ENCODE data around the gene MYOM3. TPM values are rescaled to one million over a fixed set of nuclear protein-coding genes. Genes with fewer than 3 reads are reported as not detected.

The MYOM3 gene
- total and polyA plus RNA-seq, 9 donors = 255 to 555 (median 371) TPM

GRCh38 chr1:24075946-24076345, 36.0 kb downstream of the MYOM3 start:
- no peaks in the 10 kb centered on the region for H3K9me3 ChIP-seq (replicated peaks; ENCODE audit: control insufficient read depth, low read depth, low read length)
- H3K27ac ChIP-seq (ENCODE audit: low read length) = no peak overlapping the region
- no peaks in the 10 kb centered on the region for H3K27me3 ChIP-seq (ENCODE audit: control insufficient read depth, insufficient read depth, low read length)
- peaks cover 10% of the 10 kb centered on the region for H3K4me1 ChIP-seq (ENCODE audit: control insufficient read depth, insufficient read depth, low read length)
- no peak for DNase-seq
- no peak overlapping the region for H3K4me3 ChIP-seq (ENCODE audit: low read length)
- 89% methylated on average over 7 of the region's 8 CpGs for WGBS (ENCODE audit: insufficient coverage)
- H3K36me3 ChIP-seq (ENCODE audit: control insufficient read depth, insufficient read depth, low read length) = peaks cover 55% of the 10 kb centered on the region

GRCh38 chr1:24075590-24075854, 36.4 kb downstream of the MYOM3 start:
- H3K27ac ChIP-seq (ENCODE audit: low read length) = no peak overlapping the region
- H3K4me1 ChIP-seq (ENCODE audit: control insufficient read depth, insufficient read depth, low read length) = peaks cover 13% of the 10 kb centered on the region
- no peak for DNase-seq
- H3K27me3 ChIP-seq (ENCODE audit: control insufficient read depth, insufficient read depth, low read length) = no peaks in the 10 kb centered on the region
- no peak overlapping the region for H3K4me3 ChIP-seq (ENCODE audit: low read length)
- H3K36me3 ChIP-seq (ENCODE audit: control insufficient read depth, insufficient read depth, low read length) = peaks cover 51% of the 10 kb centered on the region
- no peaks in the 10 kb centered on the region for H3K9me3 ChIP-seq (replicated peaks; ENCODE audit: control insufficient read depth, low read depth, low read length)
- WGBS (ENCODE audit: insufficient coverage) = 67% methylated on average over 3 of the region's 4 CpGs

- no peak overlapping the region for H3K4me3 ChIP-seq (ENCODE audit: low read length)
- H3K36me3 ChIP-seq (ENCODE audit: control insufficient read depth, insufficient read depth, low read length) = peaks cover 46% of the 10 kb centered on the region
- no peaks in the 10 kb centered on the region for H3K27me3 ChIP-seq (ENCODE audit: control insufficient read depth, insufficient read depth, low read length)
- H3K9me3 ChIP-seq (replicated peaks; ENCODE audit: control insufficient read depth, low read depth, low read length) = no peaks in the 10 kb centered on the region
- no peak for DNase-seq
- 69% methylated on average over 10 of the region's 15 CpGs for WGBS (ENCODE audit: insufficient coverage)
- no peak overlapping the region for H3K27ac ChIP-seq (ENCODE audit: low read length)
- H3K4me1 ChIP-seq (ENCODE audit: control insufficient read depth, insufficient read depth, low read length) = peaks cover 13% of the 10 kb centered on the region
These were observed 36.9 kb downstream of the MYOM3 start for GRCh38 chr1:24074817-24075589.

GRCh38 chr1:24074196-24074595, 37.7 kb downstream of the MYOM3 start:
- Histone ChIP-seq H3K4me3 (ENCODE audit: low read length) (no peak overlapping the region), H3K4me1 (ENCODE audit: control insufficient read depth, insufficient read depth, low read length) (peaks cover 13% of the 10 kb centered on the region), H3K27ac (ENCODE audit: low read length) (no peak overlapping the region), H3K27me3 (ENCODE audit: control insufficient read depth, insufficient read depth, low read length) (no peaks in the 10 kb centered on the region), H3K9me3 (replicated peaks; ENCODE audit: control insufficient read depth, low read depth, low read length) (no peaks in the 10 kb centered on the region), H3K36me3 (ENCODE audit: control insufficient read depth, insufficient read depth, low read length) (peaks cover 40% of the 10 kb centered on the region)
- WGBS (ENCODE audit: insufficient coverage) = 95% methylated on average over 3 of the region's 5 CpGs
- DNase-seq = no peak

- Histone ChIP-seq H3K9me3 (replicated peaks; ENCODE audit: control insufficient read depth, low read depth, low read length) (no peaks in the 10 kb centered on the region), H3K27ac (ENCODE audit: low read length) (no peak overlapping the region), H3K36me3 (ENCODE audit: control insufficient read depth, insufficient read depth, low read length) (peaks cover 37% of the 10 kb centered on the region), H3K4me1 (ENCODE audit: control insufficient read depth, insufficient read depth, low read length) (peaks cover 24% of the 10 kb centered on the region), H3K4me3 (ENCODE audit: low read length) (no peak overlapping the region), H3K27me3 (ENCODE audit: control insufficient read depth, insufficient read depth, low read length) (no peaks in the 10 kb centered on the region)
- DNase-seq = no peak
- WGBS (ENCODE audit: insufficient coverage) = 86% methylated on average over 5 of the region's 7 CpGs
These were observed 40.0 kb downstream of the MYOM3 start for GRCh38 chr1:24071941-24072340.

GRCh38 chr1:24070821-24071393, 41.0 kb downstream of the MYOM3 start:
- H3K9me3 ChIP-seq (replicated peaks; ENCODE audit: control insufficient read depth, low read depth, low read length) = no peaks in the 10 kb centered on the region
- H3K27me3 ChIP-seq (ENCODE audit: control insufficient read depth, insufficient read depth, low read length) = no peaks in the 10 kb centered on the region
- peaks cover 42% of the 10 kb centered on the region for H3K36me3 ChIP-seq (ENCODE audit: control insufficient read depth, insufficient read depth, low read length)
- H3K4me3 ChIP-seq (ENCODE audit: low read length) = no peak overlapping the region
- DNase-seq = peak; percentile 80
- peaks cover 24% of the 10 kb centered on the region for H3K4me1 ChIP-seq (ENCODE audit: control insufficient read depth, insufficient read depth, low read length)
- WGBS (ENCODE audit: insufficient coverage) = 3% methylated on average over 7 of the region's 15 CpGs
- no peak overlapping the region for H3K27ac ChIP-seq (ENCODE audit: low read length)

GRCh38 chr1:24069817-24070216, 42.1 kb downstream of the MYOM3 start:
- H3K36me3 ChIP-seq (ENCODE audit: control insufficient read depth, insufficient read depth, low read length) = peaks cover 49% of the 10 kb centered on the region
- no CpG with 5 or more reads among the region's 7 CpGs for WGBS (ENCODE audit: insufficient coverage)
- no peak overlapping the region for H3K4me3 ChIP-seq (ENCODE audit: low read length)
- no peaks in the 10 kb centered on the region for H3K9me3 ChIP-seq (replicated peaks; ENCODE audit: control insufficient read depth, low read depth, low read length)
- no peaks in the 10 kb centered on the region for H3K27me3 ChIP-seq (ENCODE audit: control insufficient read depth, insufficient read depth, low read length)
- no peak for DNase-seq
- no peak overlapping the region for H3K27ac ChIP-seq (ENCODE audit: low read length)
- H3K4me1 ChIP-seq (ENCODE audit: control insufficient read depth, insufficient read depth, low read length) = peaks cover 26% of the 10 kb centered on the region

GRCh38 chr1:24067978-24068377, 44.0 kb downstream of the MYOM3 start:
- DNase-seq = no peak

GRCh38 chr1:24065304-24065703, 46.6 kb downstream of the MYOM3 start:
- Histone ChIP-seq H3K9me3 (replicated peaks; ENCODE audit: control insufficient read depth, low read depth, low read length) (peaks cover 7% of the 10 kb centered on the region), H3K27ac (ENCODE audit: low read length) (no peak overlapping the region), H3K27me3 (ENCODE audit: control insufficient read depth, insufficient read depth, low read length) (no peaks in the 10 kb centered on the region), H3K4me3 (ENCODE audit: low read length) (no peak overlapping the region), H3K4me1 (ENCODE audit: control insufficient read depth, insufficient read depth, low read length) (peaks cover 13% of the 10 kb centered on the region), H3K36me3 (ENCODE audit: control insufficient read depth, insufficient read depth, low read length) (peaks cover 68% of the 10 kb centered on the region)
- no peak for DNase-seq
- WGBS (ENCODE audit: insufficient coverage) = 40% methylated on average over 1 of the region's 7 CpGs

More at GRCh38 chr1:24067978-24068377, 44.0 kb downstream of the MYOM3 start:
- Histone ChIP-seq H3K36me3 (ENCODE audit: control insufficient read depth, insufficient read depth, low read length) (peaks cover 53% of the 10 kb centered on the region), H3K4me3 (ENCODE audit: low read length) (no peak overlapping the region), H3K4me1 (ENCODE audit: control insufficient read depth, insufficient read depth, low read length) (peaks cover 26% of the 10 kb centered on the region), H3K9me3 (replicated peaks; ENCODE audit: control insufficient read depth, low read depth, low read length) (no peaks in the 10 kb centered on the region), H3K27me3 (ENCODE audit: control insufficient read depth, insufficient read depth, low read length) (no peaks in the 10 kb centered on the region), H3K27ac (ENCODE audit: low read length) (peak overlapping the region; percentile 55)
- 60% methylated on average over 10 of the region's 12 CpGs for WGBS (ENCODE audit: insufficient coverage)

GRCh38 chr1:24062221-24062620, 49.7 kb downstream of the MYOM3 start:
- no peak for DNase-seq
- Histone ChIP-seq H3K9me3 (replicated peaks; ENCODE audit: control insufficient read depth, low read depth, low read length) (peaks cover 7% of the 10 kb centered on the region), H3K4me1 (ENCODE audit: control insufficient read depth, insufficient read depth, low read length) (peaks cover 3% of the 10 kb centered on the region), H3K36me3 (ENCODE audit: control insufficient read depth, insufficient read depth, low read length) (peaks cover 77% of the 10 kb centered on the region), H3K27ac (ENCODE audit: low read length) (no peak overlapping the region), H3K4me3 (ENCODE audit: low read length) (no peak overlapping the region), H3K27me3 (ENCODE audit: control insufficient read depth, insufficient read depth, low read length) (no peaks in the 10 kb centered on the region)
- WGBS (ENCODE audit: insufficient coverage) = 100% methylated on average over 1 of the region's 2 CpGs
